D721Med (cell line): ENCODE data around the gene DLK2.

Experiments used
- DNase-seq: peaks from one replicate; pipeline ENCODE4 v3.0.0; 2011; ENCODE audit warnings: low spot score; ENCODE audit not compliant: insufficient read length
- FAIRE-seq: peaks from 2 replicates; lab custom pipeline; 2011; peaks lifted over from hg19 to GRCh38; lab: Jason Lieb, UNC
- TF ChIP-seq, protein P1 (sequence below): IDR thresholded peaks from 2 replicates; pipeline ENCODE4 v1.5.1; 2012; ENCODE audit warnings: mild to moderate bottlenecking, control low read depth; ENCODE audit not compliant: insufficient read depth; ENCODE audit errors: missing control alignments

DLK2 gene

DNA sequence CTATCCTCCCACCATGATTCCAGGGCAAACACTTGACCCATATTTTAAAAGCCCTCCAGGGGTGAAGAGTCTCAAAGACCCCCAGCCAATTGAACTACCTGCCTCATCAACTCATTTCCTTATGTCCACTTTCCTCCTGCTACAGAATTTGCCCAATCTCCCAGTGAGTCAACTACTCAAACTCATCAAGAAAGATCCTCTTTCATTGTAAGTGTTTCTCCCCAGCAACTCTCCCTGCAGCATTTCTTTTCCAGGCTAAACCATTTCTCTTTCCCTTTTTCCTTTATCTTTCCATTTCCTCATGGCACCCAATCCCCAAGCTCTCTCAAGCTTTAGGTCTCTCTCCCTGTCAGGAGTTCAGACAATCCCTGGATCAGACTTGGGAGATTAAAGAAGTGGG lies 1.5 kb downstream of the DLK2 start:
- DNase-seq (no peak), FAIRE-seq (no peak)
- TF ChIP-seq, protein P1, sequence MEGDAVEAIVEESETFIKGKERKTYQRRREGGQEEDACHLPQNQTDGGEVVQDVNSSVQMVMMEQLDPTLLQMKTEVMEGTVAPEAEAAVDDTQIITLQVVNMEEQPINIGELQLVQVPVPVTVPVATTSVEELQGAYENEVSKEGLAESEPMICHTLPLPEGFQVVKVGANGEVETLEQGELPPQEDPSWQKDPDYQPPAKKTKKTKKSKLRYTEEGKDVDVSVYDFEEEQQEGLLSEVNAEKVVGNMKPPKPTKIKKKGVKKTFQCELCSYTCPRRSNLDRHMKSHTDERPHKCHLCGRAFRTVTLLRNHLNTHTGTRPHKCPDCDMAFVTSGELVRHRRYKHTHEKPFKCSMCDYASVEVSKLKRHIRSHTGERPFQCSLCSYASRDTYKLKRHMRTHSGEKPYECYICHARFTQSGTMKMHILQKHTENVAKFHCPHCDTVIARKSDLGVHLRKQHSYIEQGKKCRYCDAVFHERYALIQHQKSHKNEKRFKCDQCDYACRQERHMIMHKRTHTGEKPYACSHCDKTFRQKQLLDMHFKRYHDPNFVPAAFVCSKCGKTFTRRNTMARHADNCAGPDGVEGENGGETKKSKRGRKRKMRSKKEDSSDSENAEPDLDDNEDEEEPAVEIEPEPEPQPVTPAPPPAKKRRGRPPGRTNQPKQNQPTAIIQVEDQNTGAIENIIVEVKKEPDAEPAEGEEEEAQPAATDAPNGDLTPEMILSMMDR = no peak

DNA sequence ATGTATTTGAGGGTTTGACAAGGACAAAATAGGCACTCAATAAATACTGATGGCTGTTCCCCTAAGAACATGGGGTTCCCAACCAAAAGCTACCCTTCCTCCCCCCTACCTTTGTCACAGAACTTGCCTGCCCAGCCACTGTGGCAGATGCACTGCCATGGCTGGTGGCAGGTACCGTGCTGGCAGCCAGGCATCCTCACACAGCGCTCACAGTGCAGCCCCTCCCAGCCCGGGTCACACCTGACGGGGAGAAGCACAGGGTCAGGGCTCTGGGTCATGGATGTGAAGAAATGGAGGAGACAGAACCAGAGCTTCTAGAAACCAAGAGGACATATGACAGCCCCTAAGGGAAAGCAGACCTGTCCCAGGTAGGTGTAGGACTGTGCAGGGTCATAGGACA lies 2.5 kb downstream of the DLK2 start:
- DNase-seq (no peak), FAIRE-seq (no peak)
- TF ChIP-seq, protein P1 = no peak

DNA sequence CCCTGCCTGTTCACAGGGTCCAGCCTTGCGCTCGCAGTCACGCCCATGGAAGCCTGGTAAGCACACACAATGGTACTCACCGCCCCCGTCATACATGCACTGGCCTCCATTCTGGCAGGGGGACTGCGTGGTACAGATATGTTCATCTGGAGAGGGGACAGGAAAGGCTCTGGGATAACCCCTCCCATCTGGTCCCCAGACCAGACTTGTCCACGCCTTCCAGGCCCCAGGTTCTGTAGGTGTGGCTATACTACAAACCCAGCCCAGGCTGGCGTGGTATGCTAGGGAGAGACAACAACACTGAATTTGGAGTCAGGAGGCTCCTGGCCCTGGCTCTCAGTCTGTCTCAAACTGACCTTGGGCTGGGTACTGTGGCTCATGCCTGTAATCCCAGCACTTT lies 3.4 kb downstream of the DLK2 start:
- TF ChIP-seq, protein P1 = no peak
- FAIRE-seq (no peak), DNase-seq (no peak)

- FAIRE-seq (no peak), DNase-seq (no peak)
- TF ChIP-seq, protein P1 = no peak
These were observed 4.0 kb downstream of the DLK2 start for GRCh38 chr6:43451348-43451747.

DNA sequence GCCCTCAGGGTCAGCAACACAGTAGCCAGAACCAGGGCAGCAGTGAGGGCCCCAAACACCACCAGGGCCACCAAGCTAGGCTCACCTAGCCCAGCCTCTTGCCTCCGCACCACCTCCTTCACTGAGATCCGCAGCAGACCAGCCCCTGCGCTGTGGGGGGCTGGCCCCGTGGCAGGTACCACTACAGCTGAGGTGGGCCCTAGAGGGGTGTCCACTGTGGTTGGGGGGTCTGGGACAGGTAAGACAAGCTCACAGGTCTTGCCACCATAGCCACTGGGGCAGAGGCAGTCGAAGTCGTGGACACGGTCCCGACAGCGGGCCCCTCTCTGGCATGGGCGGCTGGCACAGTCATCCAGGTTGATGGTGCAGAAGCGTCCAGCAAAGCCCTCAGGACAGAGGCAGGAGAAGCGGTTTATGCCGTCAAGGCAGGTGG lies 4.6 kb downstream of the DLK2 start:
- no peak for DNase-seq
- TF ChIP-seq, protein P1 = no peak
- no peak for FAIRE-seq

DNA sequence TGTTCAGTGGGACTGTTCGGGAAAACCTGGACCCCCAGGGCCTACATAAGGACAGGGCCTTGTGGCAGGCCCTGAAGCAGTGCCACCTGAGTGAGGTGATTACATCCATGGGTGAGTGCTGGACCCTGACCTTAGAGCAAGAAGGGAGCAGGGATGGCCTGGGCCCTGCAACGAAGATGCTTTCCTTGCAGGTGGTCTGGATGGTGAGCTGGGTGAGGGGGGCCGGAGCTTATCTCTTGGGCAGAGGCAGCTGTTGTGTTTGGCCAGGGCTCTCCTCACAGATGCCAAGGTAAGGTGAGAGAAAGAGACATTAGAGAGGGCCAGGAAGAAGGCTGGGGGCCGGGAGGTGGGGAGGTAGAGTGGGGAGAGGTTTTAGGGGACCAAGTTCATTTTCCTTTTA lies 6.4 kb downstream of the DLK2 start:
- no peak for FAIRE-seq
- TF ChIP-seq, protein P1 = no peak

DNA sequence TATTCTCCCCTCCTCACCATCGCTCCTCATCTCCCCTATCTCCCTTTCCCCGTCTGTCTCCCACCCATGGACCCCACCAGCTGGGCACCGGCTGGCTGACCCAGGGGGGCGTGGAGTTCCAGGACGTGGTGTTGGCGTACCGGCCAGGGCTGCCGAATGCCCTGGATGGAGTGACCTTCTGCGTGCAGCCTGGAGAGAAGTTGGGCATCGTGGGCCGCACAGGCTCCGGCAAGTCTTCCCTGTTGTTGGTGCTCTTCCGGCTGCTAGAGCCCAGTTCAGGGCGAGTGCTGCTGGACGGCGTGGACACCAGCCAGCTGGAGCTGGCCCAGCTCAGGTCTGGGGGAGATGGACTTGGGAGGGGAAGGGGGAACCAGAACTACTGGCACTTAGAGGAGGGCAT lies 7.7 kb downstream of the DLK2 start:
- FAIRE-seq (no peak), DNase-seq (no peak)
- TF ChIP-seq, protein P1 = no peak

More for the DNA sequence above, 6.4 kb downstream of the DLK2 start:
- no peak for DNase-seq
